Effector CD8-positive, alpha-beta T cell (primary cell): Measurements from ENCODE around the gene LRRC59.

Experiments used
- DNase-seq: peaks from one replicate; lab custom pipeline; 2025; lab: John Stamatoyannopoulos, UW

LRRC59 gene

DNA sequence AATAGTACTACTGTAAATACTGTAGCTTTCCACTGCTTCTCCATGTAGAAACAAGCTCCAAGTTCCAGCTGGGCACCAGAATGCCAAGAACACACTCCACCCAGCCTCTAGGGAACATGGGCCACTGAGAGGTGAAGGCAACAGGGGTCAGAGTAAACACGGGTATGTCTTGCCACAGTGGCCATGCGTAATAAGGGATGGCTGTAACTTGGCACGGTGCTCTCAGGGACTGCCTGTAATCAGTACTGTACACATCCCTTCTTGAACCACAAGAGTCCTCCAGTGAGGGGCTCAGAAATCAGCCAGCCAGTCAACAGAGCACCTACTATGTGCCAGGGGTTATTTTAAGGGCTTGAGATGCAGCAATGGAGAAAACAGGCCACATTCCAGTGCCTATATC is 10.8 kb downstream of the LRRC59 start:
- no peak for DNase-seq

DNA sequence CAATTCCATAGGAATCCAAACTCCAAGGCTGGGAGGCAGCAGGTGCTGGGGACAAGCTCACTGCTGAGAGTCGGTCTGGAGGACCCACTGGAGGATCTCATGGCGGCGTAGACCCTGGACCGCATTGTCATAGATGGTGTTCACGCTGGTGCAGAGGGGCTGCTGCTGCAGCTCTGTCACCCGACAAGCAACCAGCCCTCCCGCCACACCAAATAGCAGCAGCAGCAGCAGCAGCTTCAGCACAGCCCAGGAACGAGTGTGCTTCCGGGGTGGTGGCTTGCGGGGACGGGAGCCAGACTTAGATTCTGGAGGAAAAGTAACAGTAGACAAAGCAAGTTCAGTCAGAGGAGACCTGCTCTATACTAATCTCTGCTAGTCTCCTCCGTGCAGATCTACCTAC is 14.4 kb downstream of the LRRC59 start:
- DNase-seq = no peak

DNA sequence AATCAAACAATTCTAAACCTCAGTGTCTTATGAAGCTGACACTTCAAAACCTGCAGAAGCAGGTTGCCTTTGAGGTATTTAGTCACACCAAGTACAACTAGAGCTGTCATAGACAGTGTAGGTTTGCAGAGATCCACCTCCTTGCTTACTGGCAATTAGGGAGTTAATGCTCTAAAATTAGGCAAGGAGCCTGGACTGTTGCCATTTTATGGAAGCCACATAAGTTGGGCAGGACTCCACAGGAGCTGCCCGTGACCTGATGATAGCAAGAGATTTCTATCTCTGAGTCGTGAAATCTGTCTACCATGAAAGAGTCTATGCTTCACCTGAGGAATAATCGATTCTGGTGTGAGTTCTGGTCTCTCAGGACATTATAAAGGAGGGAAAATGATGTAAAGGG is 15.4 kb downstream of the LRRC59 start:
- DNase-seq = no peak

DNA sequence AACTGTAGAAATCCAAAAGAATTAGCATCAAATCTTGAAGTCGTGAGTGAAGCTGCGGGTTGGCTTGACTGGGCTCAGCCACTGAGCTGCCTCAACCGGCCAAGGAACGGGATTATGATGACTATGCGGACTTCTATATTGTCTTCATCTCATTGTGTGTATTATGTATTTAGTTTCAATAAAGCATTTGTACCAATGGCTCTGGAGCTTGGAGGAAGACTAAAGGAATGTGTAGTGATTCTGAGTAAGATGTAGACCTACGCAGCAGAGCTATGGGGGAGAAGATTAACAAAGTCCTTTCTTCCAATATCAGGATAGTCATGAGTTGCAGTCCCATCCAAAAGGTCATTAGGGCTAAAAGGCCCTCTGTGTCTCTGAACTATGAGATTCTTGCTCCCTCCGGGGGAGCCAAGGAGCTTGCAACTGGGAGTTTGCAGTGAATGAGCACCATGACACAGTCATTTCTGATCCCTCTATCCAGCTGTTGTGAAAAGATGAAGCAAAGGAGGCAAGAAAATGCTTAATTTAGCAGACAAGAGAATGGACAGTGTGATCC is 16.0 kb downstream of the LRRC59 start:
- no peak for DNase-seq

DNA sequence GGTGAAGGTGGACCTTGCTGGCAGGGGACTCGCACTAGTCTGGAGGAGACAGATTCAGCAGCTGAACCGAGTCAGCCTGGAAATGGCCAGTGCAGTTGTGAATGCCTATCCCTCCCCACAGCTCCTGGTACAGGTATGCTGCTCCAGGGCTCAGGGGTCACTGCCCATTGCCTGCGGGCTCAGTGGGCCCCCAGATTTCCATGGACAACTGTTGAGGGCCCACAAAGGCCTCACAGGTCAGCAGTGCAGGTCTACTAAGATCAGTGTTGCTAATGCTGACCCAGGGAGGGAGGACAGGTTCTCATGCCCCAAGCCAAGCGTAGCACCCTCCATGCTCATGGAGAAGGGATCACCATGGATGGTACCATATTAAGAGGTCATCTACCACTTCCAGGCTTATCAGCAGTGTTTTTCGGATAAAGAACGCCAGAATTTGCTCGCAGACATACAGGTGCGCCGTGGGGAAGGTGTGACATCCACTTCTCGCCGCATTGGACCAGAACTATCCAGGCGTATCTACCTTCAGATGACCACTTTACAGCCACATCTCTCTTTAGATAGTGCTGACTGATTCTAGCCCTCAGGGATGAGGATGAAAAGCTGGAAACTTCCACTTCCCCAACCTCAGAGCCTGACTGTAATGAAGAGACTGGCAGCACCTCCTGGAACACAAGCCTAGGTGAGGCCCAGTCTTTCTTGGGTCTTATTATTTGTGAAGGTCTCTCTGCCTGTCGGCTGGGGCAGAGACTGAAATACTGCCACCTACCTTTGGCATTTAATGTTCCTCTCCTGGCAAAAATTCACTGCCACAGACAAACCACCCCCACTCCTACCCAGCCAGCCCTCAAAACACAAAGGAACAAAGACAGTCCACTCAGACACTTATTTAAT is 16.7 kb downstream of the LRRC59 start:
- no peak for DNase-seq

DNA sequence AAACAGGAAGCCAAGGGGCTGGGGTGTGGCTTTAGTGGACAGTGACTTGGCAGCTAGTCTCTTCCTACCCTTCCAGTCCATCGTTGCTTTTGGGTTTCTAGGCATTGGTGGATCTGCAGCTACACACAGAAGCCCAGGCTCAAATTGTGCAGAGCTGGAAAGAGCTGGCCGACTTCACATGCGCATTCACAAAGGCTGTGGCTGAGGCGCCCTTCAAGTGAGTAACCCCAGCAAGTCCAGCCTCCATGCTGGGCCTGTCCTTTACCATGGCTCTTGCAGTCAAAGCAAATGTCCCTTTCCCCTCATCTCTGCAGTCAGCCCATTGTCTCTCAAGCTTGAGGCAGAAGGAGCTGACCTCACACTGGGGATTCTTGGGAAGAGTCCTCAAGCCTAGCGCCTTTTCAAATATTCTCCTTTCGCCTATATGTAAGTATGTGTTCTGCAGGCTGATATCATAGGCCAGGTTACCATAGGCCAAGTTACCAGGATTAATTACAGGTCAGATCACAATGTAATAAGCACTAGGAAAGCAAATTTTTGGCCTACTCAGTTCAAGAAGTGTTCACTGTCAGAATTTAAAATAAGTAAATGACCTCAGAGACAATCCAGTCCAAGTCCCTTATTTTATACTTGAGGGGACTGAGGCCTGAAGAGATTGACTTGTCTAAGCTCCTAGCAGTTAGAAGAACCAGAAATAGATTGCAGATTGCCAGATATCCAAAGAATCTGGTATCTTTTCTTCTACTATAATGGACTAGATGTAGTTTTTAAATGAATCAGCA is 17.8 kb downstream of the LRRC59 start:
- no peak for DNase-seq

DNA sequence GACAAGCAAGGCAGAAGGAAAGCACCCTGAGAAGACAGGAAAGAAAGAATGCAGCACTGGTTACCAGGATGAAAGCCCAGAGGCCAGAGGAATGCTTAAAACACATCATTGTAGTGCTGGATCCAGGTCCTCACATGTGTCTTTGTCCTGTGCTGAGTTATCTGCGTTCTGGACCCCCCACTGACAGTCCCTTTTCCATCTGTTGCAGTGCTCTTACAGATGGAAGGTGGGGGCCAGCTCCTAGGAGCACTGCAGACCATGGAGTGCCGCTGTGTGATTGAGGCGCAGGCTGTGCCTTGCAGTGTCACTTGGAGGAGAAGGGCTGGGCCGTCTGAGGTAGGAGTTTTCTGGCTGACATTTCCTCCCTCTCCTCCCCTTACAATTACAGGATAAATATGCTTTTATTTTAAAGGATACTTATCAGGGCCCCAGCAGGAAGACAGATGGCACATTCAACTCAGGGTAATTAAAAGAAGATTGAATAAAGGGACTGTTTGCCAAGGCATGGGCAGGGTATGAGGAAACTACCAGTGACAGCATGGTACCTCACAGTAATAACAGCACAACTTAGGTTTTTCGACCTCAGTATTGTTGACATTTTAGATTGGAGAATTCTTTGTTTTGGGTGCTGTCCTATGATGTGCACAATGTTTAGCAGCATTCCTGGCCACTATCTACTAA is 21.3 kb downstream of the LRRC59 start:
- DNase-seq = no peak

DNA sequence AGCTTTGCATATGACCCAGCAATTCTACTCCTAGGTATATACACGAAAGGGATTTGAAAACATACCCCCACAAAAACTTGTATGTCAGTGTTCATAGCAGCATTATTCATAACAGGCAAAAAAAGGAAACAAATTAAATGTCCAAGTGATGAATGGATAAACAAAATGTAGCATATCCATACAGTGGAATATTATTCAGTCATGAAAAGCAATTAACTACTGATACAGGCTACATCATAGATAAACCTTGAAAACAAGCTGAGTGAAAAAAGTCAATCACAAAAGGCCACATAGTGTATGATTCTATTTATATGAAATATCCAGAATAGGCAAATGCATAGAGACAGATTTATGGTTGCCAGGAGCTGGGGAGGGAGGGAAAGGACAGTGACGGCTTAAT is 23.6 kb downstream of the LRRC59 start:
- DNase-seq = no peak

DNA sequence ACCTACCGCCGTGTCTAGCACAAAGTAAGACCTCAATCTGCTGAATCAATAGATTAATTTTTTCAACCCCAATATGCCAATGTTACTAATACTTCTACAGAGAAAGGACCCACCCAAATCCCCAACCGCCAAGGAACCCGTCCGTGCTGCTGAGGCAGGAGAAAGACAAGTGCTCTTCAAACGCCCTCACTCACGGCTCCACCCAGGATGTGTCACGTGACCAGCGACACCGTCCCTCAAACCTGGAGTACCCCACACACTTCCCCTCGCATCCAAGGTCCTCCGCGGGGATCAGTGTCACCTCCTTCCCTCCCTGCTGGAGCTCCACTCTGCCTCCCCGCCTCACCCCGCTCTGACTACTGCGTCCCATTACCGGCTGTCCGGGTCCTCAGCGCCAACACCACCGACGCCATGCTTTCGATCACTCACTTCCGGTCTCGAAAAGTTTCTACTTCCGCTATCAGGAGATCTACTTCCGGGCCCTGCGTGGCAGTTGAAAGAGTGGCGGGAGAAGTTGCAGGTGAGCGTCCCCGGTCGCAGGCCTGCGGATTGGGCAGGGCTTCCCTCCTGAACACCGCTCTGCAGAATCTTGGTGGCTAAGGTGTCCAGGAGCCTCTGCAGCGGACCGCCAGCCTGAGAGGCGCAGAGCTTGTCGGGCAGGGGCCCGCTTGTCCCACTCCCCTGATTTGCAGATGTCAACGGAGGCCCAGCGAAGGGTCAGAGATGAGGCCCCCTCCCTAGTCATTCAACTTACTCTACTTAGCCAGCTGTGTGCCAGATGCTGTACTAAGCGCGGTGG is 24.4 kb downstream of the LRRC59 start, which contains the start of the genes EME1 and MRPL27:
Gene EME1 (plus strand): TSS at position 472 of the 799 bp plus-strand sequence. CDS start 1,980 bp downstream, outside the sequence.
Gene MRPL27 (minus strand): TSS at position 427 of the 799 bp plus-strand sequence. CDS start 14 bp downstream, at position 413.
- peak; percentile 74 for DNase-seq

DNA sequence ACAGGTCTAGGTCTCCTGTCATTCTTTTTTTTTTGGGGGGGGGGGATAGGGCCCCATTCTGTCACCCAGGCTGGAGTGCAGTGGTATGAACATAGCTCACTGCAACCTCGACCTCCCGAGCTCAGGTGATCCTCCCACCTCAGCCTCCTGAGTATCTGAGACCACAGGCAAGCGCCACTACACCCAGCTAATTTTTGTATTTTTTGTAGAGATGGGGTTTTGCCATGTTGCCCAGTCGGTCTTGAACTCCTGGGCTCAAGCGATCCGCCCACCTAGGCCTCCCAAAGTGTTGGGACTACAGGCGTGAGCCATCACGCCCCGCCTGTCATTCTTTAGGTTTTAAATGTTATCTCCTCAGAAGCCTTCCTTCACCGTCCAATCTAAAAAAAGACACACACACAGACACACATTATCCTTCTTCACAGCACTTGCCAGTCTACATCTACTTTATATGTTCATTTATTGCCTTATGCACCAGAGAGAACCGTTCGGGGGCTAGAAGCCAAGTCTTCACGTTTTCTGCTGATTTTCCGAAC is 25.0 kb downstream of the LRRC59 start:
- no peak for DNase-seq

DNA sequence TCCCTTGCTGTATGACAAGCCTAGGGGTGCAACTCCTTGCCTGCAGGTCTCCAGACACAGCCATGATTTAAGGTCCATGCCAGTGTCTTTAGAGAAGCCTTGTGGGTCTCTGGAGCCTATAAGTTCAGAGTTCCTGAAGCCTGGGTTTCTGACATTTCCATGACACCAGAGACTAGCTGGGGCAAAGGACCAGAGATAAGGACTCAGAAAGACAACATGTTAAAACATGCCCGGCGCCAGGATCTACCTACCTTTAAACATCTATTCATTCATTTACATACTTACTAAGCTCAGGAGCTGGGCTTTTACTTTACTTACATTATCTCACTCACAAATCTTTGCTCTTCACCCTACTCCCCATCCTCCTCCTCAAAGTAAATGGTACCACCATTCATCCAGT is 25.8 kb downstream of the LRRC59 start:
- DNase-seq = no peak

DNA sequence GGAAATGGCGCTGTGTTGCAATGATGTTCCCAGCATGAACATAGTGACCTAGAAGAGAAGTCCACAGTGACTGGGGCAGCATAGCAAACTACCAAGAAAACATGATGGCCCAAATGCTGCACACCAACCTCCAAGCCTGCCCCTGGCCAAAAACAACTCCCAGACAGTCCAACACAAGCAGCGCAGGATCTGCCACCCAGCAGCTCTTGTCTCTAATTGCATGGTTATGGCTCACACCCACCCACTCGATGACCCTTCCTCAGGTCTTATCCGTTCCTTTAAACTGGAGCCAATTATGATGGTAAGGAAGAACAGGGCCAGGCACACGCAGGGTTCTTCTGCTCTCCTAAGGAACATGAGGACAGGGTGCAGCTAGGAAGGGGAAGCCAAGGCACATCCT is 27.3 kb downstream of the LRRC59 start:
- DNase-seq = no peak

DNA sequence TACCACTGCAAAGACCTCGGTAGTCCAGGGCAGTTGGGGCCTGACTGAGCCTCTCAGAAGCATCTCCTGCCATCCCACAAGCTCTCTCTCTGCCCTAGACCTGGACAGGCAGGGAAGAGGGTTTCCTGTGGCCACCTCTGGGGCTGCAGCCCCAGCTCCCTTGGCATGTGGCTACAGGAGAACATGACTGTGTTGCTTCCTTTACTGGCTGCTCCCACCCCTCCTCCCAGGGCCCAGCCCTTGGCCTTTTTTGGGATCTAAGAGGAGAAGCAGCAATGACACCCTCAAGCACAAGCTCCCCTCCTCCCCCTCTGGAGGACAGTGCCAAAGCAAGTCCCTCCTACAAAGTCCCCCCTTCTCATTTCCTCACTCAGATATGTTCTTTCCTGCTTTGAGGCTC is 29.9 kb downstream of the LRRC59 start:
- no peak for DNase-seq

DNA sequence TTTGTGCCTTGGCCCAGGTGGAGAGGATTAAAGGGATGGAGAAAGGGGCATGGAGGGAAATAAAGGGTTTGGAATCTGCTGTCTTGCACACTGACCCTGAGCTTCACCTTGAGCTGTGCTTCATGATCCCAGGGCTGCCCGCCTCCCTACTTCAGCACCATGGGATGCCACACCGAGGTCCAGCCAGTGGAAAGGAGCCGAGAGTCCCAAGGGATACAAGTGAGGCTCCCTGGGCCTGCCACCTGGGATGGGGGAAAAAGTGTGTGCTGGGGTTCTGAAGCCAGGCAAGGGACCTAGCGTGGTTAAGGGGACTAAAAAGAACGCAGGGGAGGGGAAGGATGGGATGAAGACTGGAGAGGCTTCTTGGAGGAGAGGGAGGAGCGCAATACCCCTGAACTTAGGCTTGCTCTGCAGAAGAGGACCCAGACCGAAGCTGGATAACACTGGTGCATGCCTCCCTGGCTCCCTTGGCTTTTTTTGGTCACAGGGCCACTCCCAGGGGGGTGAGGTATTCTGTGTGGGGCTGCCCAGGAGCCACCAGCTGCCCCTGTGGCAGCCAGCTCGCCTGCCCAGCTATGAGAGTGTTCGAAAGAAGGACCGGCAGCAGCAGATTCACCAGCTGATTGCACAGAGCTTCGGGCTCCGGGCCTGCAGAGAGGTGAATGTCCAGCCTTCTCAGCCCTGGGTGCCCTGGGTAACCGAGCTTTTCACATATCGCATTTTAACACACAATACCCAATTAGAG is 31.5 kb downstream of the LRRC59 start:
- DNase-seq = no peak

DNA sequence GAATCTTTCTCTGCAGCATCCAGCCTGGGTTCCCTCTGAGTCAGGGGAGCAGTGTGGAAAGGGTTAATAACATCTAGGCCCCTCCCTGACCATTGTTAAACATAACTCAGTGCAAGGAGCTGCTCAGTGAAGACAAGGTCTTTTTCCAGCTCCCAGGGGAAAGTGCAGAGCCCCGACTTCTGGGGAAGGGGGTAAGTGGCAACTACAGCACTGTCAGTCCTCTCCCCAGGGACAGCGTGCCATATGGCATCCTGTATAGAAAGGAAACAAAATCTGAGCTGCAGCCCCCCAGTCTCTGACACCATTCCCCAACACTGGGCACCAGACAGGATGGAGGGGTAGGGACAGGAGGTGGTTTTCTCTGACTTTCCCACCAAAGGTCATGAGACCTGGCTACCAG is 32.2 kb downstream of the LRRC59 start:
- DNase-seq = no peak

DNA sequence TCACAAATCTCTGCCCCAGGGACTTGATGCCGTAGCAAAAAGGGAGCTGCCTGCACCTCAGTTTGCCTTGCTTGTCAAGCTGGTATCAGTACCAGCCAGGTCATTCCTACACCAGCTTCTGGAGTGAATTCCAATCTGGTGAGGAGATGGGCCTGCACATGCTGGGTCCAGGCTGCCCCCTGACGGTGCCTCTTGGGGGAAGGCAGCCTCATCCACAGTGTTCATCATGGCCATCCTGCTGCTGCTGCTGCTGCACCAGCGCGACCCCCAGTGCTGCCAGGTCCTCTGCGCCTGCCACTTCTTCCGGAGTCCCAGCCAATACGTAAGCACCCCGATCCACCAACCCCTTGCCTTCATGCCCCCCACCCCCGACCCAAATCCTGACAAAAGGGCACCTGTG is 32.6 kb downstream of the LRRC59 start:
- DNase-seq = no peak

DNA sequence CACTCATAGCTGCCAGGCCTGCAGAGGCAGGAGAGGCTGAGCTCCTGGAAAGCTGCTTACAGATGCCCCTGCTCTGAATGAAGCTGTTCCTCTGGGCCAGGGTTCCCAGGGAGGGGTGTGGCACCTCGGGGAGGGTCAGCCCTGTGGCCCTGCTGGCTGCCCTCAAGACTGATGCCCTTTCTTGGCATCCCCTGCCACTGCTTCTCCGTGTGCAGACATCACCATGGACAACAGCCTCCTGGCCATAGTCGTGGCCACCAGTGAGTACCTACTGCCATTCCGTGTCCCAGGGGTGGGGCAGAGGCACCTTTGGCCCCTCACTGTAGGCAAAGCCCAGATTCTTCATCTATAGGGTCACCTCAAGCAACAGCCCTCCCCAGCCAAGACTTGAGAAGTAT is 33.3 kb downstream of the LRRC59 start:
- no peak for DNase-seq

DNA sequence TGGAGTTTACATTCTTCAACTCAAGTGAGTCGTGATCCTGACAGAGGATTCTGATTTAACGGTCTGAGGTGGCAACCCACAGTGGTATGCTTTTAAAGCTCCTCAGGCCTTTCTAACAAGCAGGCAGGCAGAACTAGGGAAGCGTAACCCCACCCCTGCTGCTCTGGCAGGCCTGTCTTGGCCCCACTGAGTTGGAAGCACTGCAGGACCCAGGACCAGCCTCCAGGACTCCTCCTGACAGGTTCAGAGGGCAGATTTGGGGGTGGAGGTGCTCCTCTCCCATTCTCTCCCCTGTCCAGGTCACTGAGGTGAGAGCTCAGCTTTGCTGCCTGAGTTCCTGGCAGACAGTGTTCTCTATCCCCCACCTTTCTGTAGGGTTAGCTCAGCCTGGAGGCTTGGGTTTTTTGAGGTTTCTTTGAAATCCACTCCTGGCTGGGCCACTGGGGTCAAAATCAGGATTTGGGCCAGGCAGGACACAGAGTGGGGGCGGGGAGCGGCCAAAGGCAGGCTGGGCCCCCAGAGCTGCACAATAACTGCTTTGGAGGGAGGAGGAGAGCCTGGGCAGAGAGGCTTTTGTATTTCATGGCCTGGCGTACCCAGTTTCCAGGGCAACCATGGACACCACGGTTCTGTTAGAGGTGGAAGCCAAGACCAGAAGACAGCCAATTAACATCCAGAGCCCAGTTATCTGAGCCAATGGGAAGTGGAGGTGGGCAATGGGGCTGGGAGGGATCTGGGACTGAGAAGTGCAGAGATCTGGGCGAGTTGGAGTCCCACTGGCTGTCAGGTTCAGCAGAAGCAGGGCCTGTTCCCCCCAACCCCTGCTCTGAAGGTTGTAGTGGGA is 33.9 kb downstream of the LRRC59 start:
- no peak for DNase-seq

DNA sequence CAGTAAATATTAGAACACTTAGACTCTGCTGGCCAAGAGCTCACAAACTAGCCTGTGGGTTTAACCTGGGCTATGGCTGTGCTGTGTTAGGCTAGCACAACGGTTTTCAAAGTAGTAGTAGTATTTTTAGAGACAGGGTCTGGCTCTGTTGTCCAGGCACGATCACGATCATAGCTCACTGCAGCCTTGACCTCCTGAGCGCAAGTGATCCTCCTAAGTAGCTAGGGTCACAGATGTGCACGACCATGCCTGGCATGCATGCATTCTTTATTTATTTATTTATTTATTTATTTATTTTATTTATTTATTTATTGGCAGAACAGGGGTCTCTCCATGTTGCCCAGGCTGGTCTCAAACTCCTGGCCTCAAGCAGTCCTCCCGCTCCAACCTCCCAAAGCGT is 34.7 kb downstream of the LRRC59 start:
- DNase-seq = no peak
